HG02981 (cell line): ENCODE data around the gene FN1.

Experiments used
- ATAC-seq: cut with Tn5 transposase; IDR thresholded peaks from one replicate; pipeline ENCODE4 v1.9.1; 2021; ENCODE audit warnings: mild to moderate bottlenecking, moderate library complexity; ENCODE audit not compliant: unreplicated experiment

FN1 gene

DNA sequence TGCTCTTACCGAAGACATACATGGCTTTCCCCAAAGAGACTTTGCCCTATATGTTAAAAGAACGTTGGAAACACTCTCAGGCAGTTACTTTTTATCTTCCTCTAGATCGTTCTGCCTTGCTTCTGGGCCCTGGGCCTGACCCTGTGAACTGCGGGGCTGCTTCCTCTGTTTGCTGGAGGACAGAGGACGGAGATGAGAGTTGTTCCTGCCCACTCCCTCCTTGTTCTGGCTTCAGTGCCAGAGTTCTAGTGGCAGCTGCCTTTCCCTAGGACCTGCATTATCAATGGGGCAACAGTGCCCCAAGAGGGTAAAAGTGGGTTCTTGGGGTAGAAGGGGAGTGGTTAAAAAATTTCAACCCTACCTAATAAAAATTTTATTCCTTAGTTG lies 6.5 kb upstream of the FN1 start:
- no peak for ATAC-seq

DNA sequence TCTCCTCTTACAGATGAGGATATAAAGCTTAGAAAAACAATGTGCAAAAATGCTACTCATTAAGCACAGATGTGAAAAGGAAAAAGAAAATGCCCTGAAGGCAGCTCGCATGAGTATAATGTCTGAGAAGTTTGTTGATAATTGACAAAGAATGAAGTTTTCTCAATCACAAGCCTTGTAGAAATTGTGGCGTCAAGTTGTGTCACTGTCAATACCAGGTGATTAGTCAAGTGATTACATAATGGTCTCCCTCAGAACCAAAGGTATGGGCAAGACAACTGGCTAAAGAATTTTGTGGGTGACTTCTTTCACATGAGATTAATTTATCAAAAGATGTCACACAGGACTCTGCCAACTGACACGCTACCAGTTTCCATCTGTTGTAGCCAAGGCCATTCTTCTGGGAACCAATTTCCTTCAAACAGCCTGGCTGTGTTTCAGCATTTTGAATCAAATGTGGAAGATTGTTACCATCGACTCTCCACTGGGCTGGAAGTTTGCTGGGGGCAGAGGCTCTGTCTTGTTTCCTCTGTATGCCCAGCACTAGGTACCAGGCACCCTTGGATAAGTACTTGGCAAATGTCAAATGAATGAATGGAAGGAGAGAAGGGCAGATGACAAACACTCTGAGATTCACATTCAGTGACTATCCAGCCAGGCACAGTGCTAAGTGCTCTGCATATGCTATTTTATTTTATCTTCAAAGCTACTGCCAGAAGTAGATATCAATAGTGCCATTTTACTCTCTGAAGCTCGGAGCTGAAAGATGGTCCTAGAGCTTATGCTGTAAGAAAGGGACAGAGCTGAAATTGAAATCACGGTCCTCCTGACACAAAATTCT lies 5.9 kb upstream of the FN1 start:
- no peak for ATAC-seq

- no peak for ATAC-seq
Observed at GRCh38 chr2:215439980-215440512, 4.2 kb upstream of the FN1 start.

- no peak for ATAC-seq
Observed at GRCh38 chr2:215439404-215439803, 3.5 kb upstream of the FN1 start.

DNA sequence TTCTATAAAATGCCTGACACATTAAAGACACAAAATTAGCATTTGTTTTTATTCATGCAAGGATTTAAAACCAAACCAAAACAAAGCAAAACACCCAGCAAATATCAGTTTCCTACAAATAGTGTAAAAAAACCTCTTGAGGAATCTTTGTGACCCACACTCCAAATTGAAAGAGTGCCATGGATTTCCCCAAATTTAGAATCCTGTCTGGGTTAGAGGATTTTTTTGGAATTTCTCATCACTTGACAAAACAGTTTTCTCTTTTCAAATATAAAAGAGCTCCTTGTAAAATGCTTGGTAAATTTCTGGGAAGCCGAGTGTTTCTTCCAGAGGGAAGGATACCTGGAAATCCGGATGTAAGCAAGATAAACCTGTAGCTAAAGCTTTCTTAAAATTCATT lies 1.7 kb upstream of the FN1 start:
- no peak for ATAC-seq

GRCh38 chr2:215436705-215437565 lies 1.1 kb upstream of the FN1 start:
- peak; percentile 19 for ATAC-seq

DNA sequence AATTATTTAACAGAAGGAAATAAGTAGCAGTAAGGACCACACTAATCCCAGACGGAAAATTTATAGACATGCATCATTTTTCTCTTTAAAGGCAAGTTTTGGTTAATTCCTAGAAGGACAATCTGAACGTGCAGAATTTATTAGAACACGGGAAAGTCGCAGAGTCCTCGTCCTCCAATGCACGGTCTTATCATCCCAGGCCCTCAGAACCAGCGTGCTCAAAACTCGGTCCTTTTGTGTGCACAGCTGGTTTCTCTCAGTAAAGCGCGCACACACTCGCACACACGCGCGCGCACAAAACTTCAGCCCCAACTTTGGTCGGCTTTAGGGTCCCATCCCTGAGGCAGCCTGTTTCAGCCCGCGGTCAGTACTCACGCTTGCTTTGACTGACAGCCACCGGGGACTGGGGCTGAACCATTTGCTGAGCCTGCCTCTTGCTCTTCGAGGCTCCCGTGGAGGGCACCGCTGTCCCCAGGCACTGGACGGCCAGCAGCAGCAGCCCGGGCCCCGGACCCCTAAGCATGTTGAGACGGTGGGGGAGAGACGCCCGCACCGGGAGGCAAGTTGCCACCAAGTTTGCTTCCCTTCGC lies 493 bp downstream of the FN1 start:
- peak; percentile 36 for ATAC-seq

DNA sequence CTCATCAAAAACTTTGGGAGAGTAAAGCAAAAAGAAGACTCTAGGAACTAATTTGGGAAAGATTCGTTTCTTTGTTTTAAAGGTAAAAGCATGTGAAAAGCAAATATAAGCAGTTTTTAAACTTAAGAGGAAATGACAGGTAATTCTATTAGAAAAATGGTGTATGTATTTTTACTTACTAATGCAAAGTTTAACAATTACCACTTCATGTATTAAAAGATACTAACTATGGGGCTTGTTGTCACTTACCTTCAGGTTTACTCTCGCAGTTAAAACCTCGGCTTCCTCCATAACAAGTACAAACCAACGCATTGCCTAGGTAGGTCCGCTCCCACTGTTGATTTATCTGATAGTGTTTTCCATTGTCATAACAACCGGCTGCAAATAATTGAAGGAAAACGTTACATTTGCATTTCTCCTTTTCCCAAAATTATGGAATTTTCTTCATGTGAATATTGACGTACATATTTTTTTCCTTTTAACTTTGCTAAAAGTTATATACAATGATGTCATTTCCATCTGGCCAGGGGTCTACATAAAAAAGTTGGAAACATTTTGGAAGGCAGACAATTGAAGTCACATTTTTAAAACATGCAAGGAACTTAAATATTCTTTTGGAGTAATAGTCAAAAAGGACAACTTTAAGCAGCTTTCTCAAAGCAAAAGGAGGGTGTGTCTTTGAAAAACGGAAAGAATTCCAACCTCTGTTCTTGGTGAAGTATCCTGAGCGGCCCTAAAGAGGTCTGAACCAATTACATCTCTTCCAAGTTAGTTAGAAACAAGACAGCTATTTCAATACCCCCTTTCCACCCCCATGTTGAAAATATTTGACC lies 1.2 kb downstream of the FN1 start:
- no peak for ATAC-seq

- ATAC-seq = no peak
Observed at GRCh38 chr2:215432759-215433594, 2.9 kb downstream of the FN1 start.

DNA sequence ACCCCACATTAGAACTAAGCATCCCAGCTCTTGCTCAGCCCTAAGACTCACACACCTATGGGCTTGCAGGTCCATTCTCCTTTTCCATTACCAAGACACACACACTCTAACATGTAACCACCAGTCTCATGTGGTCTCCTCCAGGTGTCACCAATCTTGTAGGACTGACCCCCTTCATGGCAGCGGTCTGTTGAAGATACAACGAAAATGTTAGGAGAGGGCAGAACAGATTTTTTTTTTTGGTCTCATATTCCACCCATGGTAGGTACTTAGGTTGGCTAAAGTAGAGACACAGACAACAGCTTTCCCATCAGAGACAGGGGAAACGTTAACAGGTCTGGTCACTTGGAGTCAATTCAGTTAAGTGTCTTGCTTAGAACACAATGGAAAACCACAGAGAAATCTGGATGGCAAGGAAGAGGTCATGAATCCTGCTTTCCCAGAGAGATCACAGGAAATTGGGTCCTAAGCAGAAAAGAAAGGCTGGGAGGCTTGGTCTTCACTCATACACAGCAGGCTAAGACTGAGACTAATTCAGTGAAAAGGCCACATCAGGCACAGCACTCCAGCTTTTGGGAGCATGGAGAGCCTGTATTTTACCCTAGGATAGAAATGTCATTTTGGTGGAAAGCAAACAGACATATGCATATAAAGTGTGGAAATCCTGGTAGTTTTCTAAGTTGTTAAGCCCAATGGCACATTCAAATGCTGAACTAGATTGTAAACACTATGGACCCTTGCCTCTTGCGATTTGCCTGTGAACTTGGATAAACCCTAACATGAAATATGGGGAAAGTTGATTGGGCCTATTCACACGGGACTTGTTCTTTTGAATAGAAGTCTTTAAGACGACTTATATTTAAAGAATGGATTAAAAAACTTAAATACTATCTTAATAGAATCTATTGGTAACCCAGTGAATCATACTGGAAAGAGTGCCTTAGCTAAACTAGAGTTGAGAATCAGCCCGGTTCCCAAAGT lies 3.8 kb downstream of the FN1 start:
- ATAC-seq = no peak

GRCh38 chr2:215431290-215431689 lies 4.6 kb downstream of the FN1 start:
- ATAC-seq = no peak

GRCh38 chr2:215430528-215431187 lies 5.2 kb downstream of the FN1 start:
- no peak for ATAC-seq

- no peak for ATAC-seq
Observed at GRCh38 chr2:215429424-215429823, 6.4 kb downstream of the FN1 start.

GRCh38 chr2:215428060-215428910 lies 7.6 kb downstream of the FN1 start:
- ATAC-seq = no peak

DNA sequence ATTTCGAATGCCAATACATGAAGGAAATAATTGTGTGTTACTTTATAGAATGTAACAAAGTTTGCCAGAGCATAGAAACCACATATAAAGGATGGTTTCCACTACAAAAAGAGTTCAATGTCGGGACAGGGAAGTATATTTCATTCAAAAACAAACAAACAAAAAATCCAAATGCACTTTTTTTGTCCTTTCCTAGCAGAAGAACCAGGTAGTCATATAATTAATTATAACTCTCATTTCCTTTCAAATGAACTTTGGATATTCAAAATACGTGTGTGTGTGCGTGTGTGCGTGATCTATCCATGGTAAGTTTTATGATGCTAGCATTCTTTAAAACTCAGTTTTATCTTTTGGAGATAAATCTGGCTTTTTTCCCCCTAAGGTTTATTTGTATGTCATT lies 8.3 kb downstream of the FN1 start:
- ATAC-seq = no peak

DNA sequence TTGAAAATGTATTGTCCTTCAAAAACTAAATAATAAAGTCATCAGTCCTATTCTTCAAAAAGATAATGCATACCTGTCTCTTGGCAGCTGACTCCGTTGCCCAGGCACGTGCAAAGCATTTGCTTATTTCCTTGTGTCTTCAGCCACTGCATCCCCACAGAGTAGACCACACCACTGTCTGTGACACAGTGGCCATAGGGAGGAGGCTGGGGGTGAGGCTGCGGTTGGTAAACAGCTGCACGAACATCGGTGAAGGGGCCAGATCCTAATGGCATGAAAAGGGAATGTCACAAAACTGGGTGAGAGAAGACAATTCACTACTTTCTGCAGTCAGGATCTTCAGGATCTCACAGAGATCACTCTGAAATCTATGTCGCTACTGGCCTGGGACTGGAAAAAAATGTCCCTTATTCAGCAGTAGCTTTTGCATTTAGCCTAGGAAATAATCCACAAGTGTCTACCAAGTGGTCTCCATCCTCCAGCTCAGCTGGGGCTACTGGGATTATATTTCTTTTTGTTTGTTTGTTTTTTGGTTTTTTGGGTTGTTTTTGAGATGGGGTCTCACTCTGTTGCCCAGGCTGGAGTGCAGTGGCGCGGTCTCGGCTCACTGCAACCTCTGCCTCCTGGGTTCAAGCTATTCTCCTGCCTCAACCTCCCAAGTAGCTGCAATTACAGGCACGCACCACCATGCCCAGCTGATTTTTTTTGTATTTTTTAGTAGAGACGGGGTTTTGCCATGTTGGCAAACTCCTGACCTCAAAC lies 10.7 kb downstream of the FN1 start:
- ATAC-seq = no peak
